ENCODE results near the gene EMP1. TPM values are rescaled to one million over a fixed set of nuclear protein-coding genes. Genes with fewer than 3 reads are reported as not detected.

EMP1 gene
- polyA plus RNA-seq, 3 donors: 2.7 to 6.3 (median 3.1) TPM

- Histone ChIP-seq H2AFZ (ENCODE audit: insufficient read depth, low read depth, low read length, poor library complexity, severe bottlenecking) (no peak overlapping the region), H3K4me2 (replicated peaks; ENCODE audit: extremely low read depth, low read length, poor library complexity, severe bottlenecking) (no peak overlapping the region), H3K27ac (ENCODE audit: low read depth in 1 of 2, low read length in 2 of 2) (no peak overlapping the region), H3K9me3 (replicated peaks in 1 of 2; ENCODE audit: control insufficient read depth in 1 of 2, insufficient read depth in 1 of 2, low read length in 2 of 2) (no peaks in the 10 kb centered on the region), H3K4me3 (replicated peaks in 1 of 3; ENCODE audit: low read depth in 2 of 3, low read length in 3 of 3) (no peak overlapping the region), H3K79me2 (ENCODE audit: insufficient read depth, low read length) (no peaks in the 10 kb centered on the region), H3K27me3 (ENCODE audit: control insufficient read depth in 2 of 2, insufficient read depth in 2 of 2, low read length in 2 of 2) (no peaks in the 10 kb centered on the region), H4K20me1 (ENCODE audit: insufficient read depth, low read length) (no peaks in the 10 kb centered on the region), H3K36me3 (replicated peaks in 1 of 2; ENCODE audit: control insufficient read depth in 1 of 2, insufficient read depth in 2 of 2, low read length in 2 of 2) (peaks cover 0 to under 1% of the 10 kb centered on the region in 2 donors), H3K4me1 (ENCODE audit: control insufficient read depth in 1 of 2, insufficient read depth in 2 of 2, low read length in 2 of 2) (no peaks in the 10 kb centered on the region), H3K9ac (ENCODE audit: insufficient read depth, low read length, poor library complexity, severe bottlenecking) (no peak overlapping the region)
- Mint-ChIP-seq H3K27me3 (ENCODE audit: low read depth in 3 of 3) (peaks cover 0 to 6% (median 2%) of the 10 kb centered on the region in 3 donors), H3K9me3 (peaks cover 3 to 10% (median 7%) of the 10 kb centered on the region in 7 donors), H3K27ac (no peak overlapping the region), H3K4me1 (no peaks in the 10 kb centered on the region), H3K4me3 (no peak overlapping the region), H3K36me3 (peaks cover 0 to 3% of the 10 kb centered on the region in 2 donors)
- no peak for TF ChIP-seq CTCF (IDR thresholded peaks at IDR 0.05)
- DNase-seq: no peak
- WGBS (ENCODE audit: insufficient coverage): 86% methylated on average over 1 of the region's 3 CpGs
- intact Hi-C loops (cut with micrococcal nuclease): no loop called here
Measured at GRCh38 chr12:13219320-13219719, 22.8 kb downstream of the EMP1 start.

GRCh38 chr12:13220838-13221237 lies 24.3 kb downstream of the EMP1 start:
- no peaks in the 10 kb centered on the region for H3K79me2 ChIP-seq (ENCODE audit: insufficient read depth, low read length)
- H3K4me1 Mint-ChIP-seq: no peaks in the 10 kb centered on the region
- H3K4me3 ChIP-seq (replicated peaks in 1 of 3; ENCODE audit: low read depth in 2 of 3, low read length in 3 of 3): no peak overlapping the region
- no peaks in the 10 kb centered on the region for H3K36me3 ChIP-seq (replicated peaks in 1 of 2; ENCODE audit: control insufficient read depth in 1 of 2, insufficient read depth in 2 of 2, low read length in 2 of 2)
- no peak for DNase-seq
- H3K9me3 ChIP-seq (replicated peaks in 1 of 2; ENCODE audit: control insufficient read depth in 1 of 2, insufficient read depth in 1 of 2, low read length in 2 of 2): no peaks in the 10 kb centered on the region
- peaks cover 0 to 2% (median 2%) of the 10 kb centered on the region in 3 donors for H3K27me3 Mint-ChIP-seq (ENCODE audit: low read depth in 3 of 3)
- no peak overlapping the region for H3K4me2 ChIP-seq (replicated peaks; ENCODE audit: extremely low read depth, low read length, poor library complexity, severe bottlenecking)
- no peak overlapping the region for H3K27ac Mint-ChIP-seq
- H3K4me3 Mint-ChIP-seq: no peak overlapping the region
- intact Hi-C loops (cut with micrococcal nuclease): no loop called here
- no peak overlapping the region for H3K27ac ChIP-seq (ENCODE audit: low read depth in 1 of 2, low read length in 2 of 2)
- H4K20me1 ChIP-seq (ENCODE audit: insufficient read depth, low read length): no peaks in the 10 kb centered on the region
- no peak overlapping the region for H2AFZ ChIP-seq (ENCODE audit: insufficient read depth, low read depth, low read length, poor library complexity, severe bottlenecking)
- H3K9ac ChIP-seq (ENCODE audit: insufficient read depth, low read length, poor library complexity, severe bottlenecking): no peak overlapping the region
- H3K9me3 Mint-ChIP-seq: peaks cover 3 to 10% (median 7%) of the 10 kb centered on the region in 7 donors
- H3K36me3 Mint-ChIP-seq: no peaks in the 10 kb centered on the region
- no peak for TF ChIP-seq CTCF (IDR thresholded peaks at IDR 0.05)
- H3K4me1 ChIP-seq (ENCODE audit: control insufficient read depth in 1 of 2, insufficient read depth in 2 of 2, low read length in 2 of 2): no peaks in the 10 kb centered on the region
- WGBS (ENCODE audit: insufficient coverage): 95% methylated on average over 2 of the region's 3 CpGs
- no peaks in the 10 kb centered on the region for H3K27me3 ChIP-seq (ENCODE audit: control insufficient read depth in 2 of 2, insufficient read depth in 2 of 2, low read length in 2 of 2)

All from CD14-positive monocyte (primary cell).